Activated naive CD4-positive, alpha-beta T cell treated with anti-CD3 and anti-CD28 coated beads for 36 hours (primary cell): Measurements from ENCODE around the gene PDZRN4. TPM values are rescaled to one million over a fixed set of nuclear protein-coding genes. Genes with fewer than 3 reads are reported as not detected.
"Not testable (repeated sequence)": the region's sequence is repeated elsewhere in the genome, so short reads cannot be mapped to it uniquely, and the experiment has no call there.

Experiments
- CTCF ChIA-PET: fragments of 350-600 bp; sonication (Branson Sonifier 250); formaldehyde crosslinking; loops from one replicate; lab custom pipeline; 2021; ENCODE audit warnings: antibody characterized with exemption; lab: Charles Lee
- DNase-seq: peaks from one replicate; pipeline ENCODE4 v3.0.0-alpha.2; 2020
- H3K27ac Mint-ChIP-seq: one replicate; pipeline ENCODE4 v1.8.0; 2021; ENCODE audit warnings: mild to moderate bottlenecking, mixed read lengths
- H3K27me3 Mint-ChIP-seq: one replicate; pipeline ENCODE4 v1.8.0; 2021; ENCODE audit warnings: low read depth, mixed read lengths
- H3K36me3 Mint-ChIP-seq: one replicate; pipeline ENCODE4 v1.8.0; 2021; ENCODE audit warnings: low read depth, mixed read lengths
- H3K4me1 Mint-ChIP-seq: one replicate; pipeline ENCODE4 v1.8.0; 2021; ENCODE audit warnings: low read depth, mixed read lengths
- H3K4me3 Mint-ChIP-seq: one replicate; pipeline ENCODE4 v1.8.0; 2021; ENCODE audit warnings: mild to moderate bottlenecking, moderate library complexity, mixed read lengths
- H3K9me3 Mint-ChIP-seq: one replicate; pipeline ENCODE4 v1.8.0; 2021; ENCODE audit warnings: mixed read lengths
- intact Hi-C: fragments of 100-400 bp; cut with micrococcal nuclease; formaldehyde crosslinking; loops from one replicate; pipeline ENCODE4 v1.15.1; 2023
- total RNA-seq, 2 experiments: library from RNA; stranded (reverse); gene quantifications; one replicate each; pipeline ENCODE4 v1.2.3, GENCODE V29; 2021

The PDZRN4 gene
- total RNA-seq, 2 experiments from 2014 or later: not detected

- Mint-ChIP-seq H3K4me1 (no peaks in the 10 kb centered on the region), H3K4me3 (no peak overlapping the region)
These were observed 389.9 kb downstream of the PDZRN4 start for GRCh38 chr12:41577995-41578394.

GRCh38 chr12:41585784-41586183, 397.7 kb downstream of the PDZRN4 start:
- CTCF ChIA-PET: interaction anchor here (0.6 kb wide), 1 partner anchor 9 kb away, joined by 3 read pairs; no protein-coding TSS in a partner anchor

More at GRCh38 chr12:41577995-41578394, 389.9 kb downstream of the PDZRN4 start:
- CTCF ChIA-PET: no interaction called here
- Mint-ChIP-seq H3K36me3 (no peaks in the 10 kb centered on the region), H3K9me3 (no peaks in the 10 kb centered on the region), H3K27me3 (no peaks in the 10 kb centered on the region), H3K27ac (no peak overlapping the region)
- DNase-seq: no peak
- intact Hi-C loops: no loop called here

GRCh38 chr12:41587574-41587973, 399.5 kb downstream of the PDZRN4 start:
- no peak for DNase-seq
- H3K9me3 Mint-ChIP-seq: no peaks in the 10 kb centered on the region
- H3K27ac Mint-ChIP-seq: no peak overlapping the region
- peaks cover 2% of the 10 kb centered on the region for H3K4me1 Mint-ChIP-seq
- CTCF ChIA-PET: no interaction called here
- peaks cover 2% of the 10 kb centered on the region for H3K27me3 Mint-ChIP-seq
- H3K36me3 Mint-ChIP-seq: no peaks in the 10 kb centered on the region
- H3K4me3 Mint-ChIP-seq: no peak overlapping the region
- intact Hi-C loops: loop anchor here (10.0 kb wide), 1 partner anchor 437 kb away; no protein-coding TSS in a partner anchor

More at GRCh38 chr12:41585784-41586183, 397.7 kb downstream of the PDZRN4 start:
- H3K4me3 Mint-ChIP-seq: no peak overlapping the region
- no peaks in the 10 kb centered on the region for H3K36me3 Mint-ChIP-seq
- no peak for DNase-seq
- H3K9me3 Mint-ChIP-seq: no peaks in the 10 kb centered on the region
- intact Hi-C loops: loop anchor here (10.0 kb wide), 1 partner anchor 439 kb away; no protein-coding TSS in a partner anchor
- H3K4me1 Mint-ChIP-seq: peaks cover 2% of the 10 kb centered on the region
- no peak overlapping the region for H3K27ac Mint-ChIP-seq
- peaks cover 2% of the 10 kb centered on the region for H3K27me3 Mint-ChIP-seq

- Mint-ChIP-seq H3K4me3 (no peak overlapping the region), H3K27ac (no peak overlapping the region), H3K4me1 (peaks cover 2% of the 10 kb centered on the region), H3K9me3 (no peaks in the 10 kb centered on the region), H3K27me3 (peaks cover 2% of the 10 kb centered on the region), H3K36me3 (no peaks in the 10 kb centered on the region)
- intact Hi-C loops: loop anchor here (10.0 kb wide), 1 partner anchor 435 kb away; no protein-coding TSS in a partner anchor
- CTCF ChIA-PET: no interaction called here
- no peak for DNase-seq
These were observed 401.8 kb downstream of the PDZRN4 start for GRCh38 chr12:41589878-41590277.

GRCh38 chr12:41596190-41596589, 408.1 kb downstream of the PDZRN4 start:
- intact Hi-C loops: no loop called here
- CTCF ChIA-PET: interaction anchor here (0.9 kb wide), 1 partner anchor 10 kb away, joined by 3 read pairs; no protein-coding TSS in a partner anchor
- Mint-ChIP-seq H3K27ac (no peak overlapping the region), H3K27me3 (no peaks in the 10 kb centered on the region), H3K36me3 (no peaks in the 10 kb centered on the region), H3K9me3 (no peaks in the 10 kb centered on the region), H3K4me1 (no peaks in the 10 kb centered on the region), H3K4me3 (no peak overlapping the region)
- DNase-seq: no peak

- Mint-ChIP-seq H3K36me3 (no peaks in the 10 kb centered on the region), H3K27ac (no peak overlapping the region), H3K4me1 (no peaks in the 10 kb centered on the region), H3K4me3 (no peak overlapping the region), H3K9me3 (no peaks in the 10 kb centered on the region), H3K27me3 (no peaks in the 10 kb centered on the region)
- intact Hi-C loops: no loop called here
- CTCF ChIA-PET: no interaction called here
- DNase-seq: no peak
These were observed 416.7 kb downstream of the PDZRN4 start for GRCh38 chr12:41604830-41605229.

- H3K27ac Mint-ChIP-seq: no peak overlapping the region
- no peaks in the 10 kb centered on the region for H3K9me3 Mint-ChIP-seq
- H3K27me3 Mint-ChIP-seq: no peaks in the 10 kb centered on the region
- no peak overlapping the region for H3K4me3 Mint-ChIP-seq
- H3K4me1 Mint-ChIP-seq: no peaks in the 10 kb centered on the region
- CTCF ChIA-PET: interaction anchor here (1.2 kb wide), 1 partner anchor 9 kb away, joined by 3 read pairs; no protein-coding TSS in a partner anchor
- intact Hi-C loops: no loop called here
- no peaks in the 10 kb centered on the region for H3K36me3 Mint-ChIP-seq
- DNase-seq: no peak
These were observed 417.6 kb downstream of the PDZRN4 start for GRCh38 chr12:41605545-41606305.

GRCh38 chr12:41606468-41607445, 418.6 kb downstream of the PDZRN4 start:
- intact Hi-C loops: no loop called here
- H3K4me1 Mint-ChIP-seq: no peaks in the 10 kb centered on the region
- no peaks in the 10 kb centered on the region for H3K27me3 Mint-ChIP-seq
- CTCF ChIA-PET: interaction anchor here (1.2 kb wide), 1 partner anchor 10 kb away, joined by 3 read pairs; no protein-coding TSS in a partner anchor
- H3K9me3 Mint-ChIP-seq: no peaks in the 10 kb centered on the region
- no peak for DNase-seq
- H3K27ac Mint-ChIP-seq: no peak overlapping the region
- no peaks in the 10 kb centered on the region for H3K36me3 Mint-ChIP-seq
- H3K4me3 Mint-ChIP-seq: no peak overlapping the region

- Mint-ChIP-seq H3K27me3 (peaks cover 4% of the 10 kb centered on the region), H3K4me3 (no peak overlapping the region), H3K9me3 (peaks cover 5% of the 10 kb centered on the region), H3K36me3 (no peaks in the 10 kb centered on the region), H3K27ac (no peak overlapping the region), H3K4me1 (no peaks in the 10 kb centered on the region)
- DNase-seq: no peak
- intact Hi-C loops: no loop called here
- CTCF ChIA-PET: interaction anchor here (0.6 kb wide), 1 partner anchor 58 kb away, joined by 5 read pairs; no protein-coding TSS in a partner anchor
These were observed 424.9 kb downstream of the PDZRN4 start for GRCh38 chr12:41612892-41613557.

- H3K9me3 Mint-ChIP-seq, H3K4me3 Mint-ChIP-seq, H3K27me3 Mint-ChIP-seq, intact Hi-C loops, H3K4me1 Mint-ChIP-seq, DNase-seq, H3K27ac Mint-ChIP-seq, H3K36me3 Mint-ChIP-seq, CTCF ChIA-PET: not testable (repeated sequence)
These were observed 427.1 kb downstream of the PDZRN4 start for GRCh38 chr12:41615174-41615573.

- no peak for DNase-seq
- Mint-ChIP-seq H3K27ac (no peak overlapping the region), H3K27me3 (peaks cover 6% of the 10 kb centered on the region), H3K9me3 (peaks cover 2% of the 10 kb centered on the region), H3K4me1 (no peaks in the 10 kb centered on the region), H3K4me3 (no peak overlapping the region), H3K36me3 (no peaks in the 10 kb centered on the region)
- CTCF ChIA-PET: no interaction called here
- intact Hi-C loops: no loop called here
These were observed 431.6 kb downstream of the PDZRN4 start for GRCh38 chr12:41619705-41620104.

GRCh38 chr12:41621291-41621690, 433.2 kb downstream of the PDZRN4 start:
- Mint-ChIP-seq H3K27me3 (peaks cover 6% of the 10 kb centered on the region), H3K4me3 (no peak overlapping the region), H3K4me1 (no peaks in the 10 kb centered on the region), H3K36me3 (no peaks in the 10 kb centered on the region), H3K27ac (no peak overlapping the region), H3K9me3 (peaks cover 4% of the 10 kb centered on the region)
- intact Hi-C loops: no loop called here
- DNase-seq: no peak
- CTCF ChIA-PET: no interaction called here
